HG02642 (cell line): ENCODE measurements around the gene MDP1.
"Not testable (repeated sequence)": the region's sequence is repeated elsewhere in the genome, so short reads cannot be mapped to it uniquely, and the experiment has no call there.

ENCODE experiments used
- ATAC-seq: cut with Tn5 transposase; IDR thresholded peaks from one replicate; pipeline ENCODE4 v1.9.1; 2021; ENCODE audit warnings: mild to moderate bottlenecking; ENCODE audit not compliant: unreplicated experiment, poor library complexity

The MDP1 gene

GRCh38 chr14:24232645-24233537 is 17.0 kb upstream of the MDP1 start, which contains the start of gene GMPR2:
TSS of gene GMPR2 (plus strand) at chr14:24232929. CDS start at chr14:24233254, 325 bp downstream.
- ATAC-seq, result peak; percentile 60

DNA sequence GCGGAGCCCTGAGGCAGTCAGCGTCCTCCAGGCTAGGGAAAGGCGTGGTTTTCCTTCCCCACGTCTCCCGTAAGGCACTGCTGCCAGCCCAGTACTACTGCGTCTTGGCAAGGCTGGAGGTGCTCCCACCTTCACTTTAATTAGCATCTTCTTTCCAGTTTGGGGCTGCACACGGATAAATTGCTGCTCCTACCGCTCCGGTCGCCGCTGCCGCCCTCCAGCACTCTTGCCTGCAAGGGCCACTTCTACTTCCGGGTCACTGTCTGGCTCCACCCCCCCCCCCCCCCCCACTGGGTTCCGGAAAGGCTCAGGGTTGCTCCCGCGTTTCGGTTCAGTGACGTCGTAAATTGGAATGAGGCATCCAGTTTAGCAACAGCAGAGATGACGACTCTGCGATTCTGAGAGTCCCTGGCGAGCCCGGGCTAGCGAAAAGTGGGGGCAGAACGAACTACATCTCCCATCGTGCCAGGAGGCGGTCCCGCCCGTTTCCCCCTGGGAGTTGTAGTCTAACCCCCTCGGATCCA is 16.3 kb upstream of the MDP1 start, which contains the start of gene NEDD8:
TSS of gene NEDD8 (minus strand) at position 247 of the 524 bp plus-strand sequence. CDS start at position 147, 100 bp downstream.
- ATAC-seq, result peak; percentile 80

DNA sequence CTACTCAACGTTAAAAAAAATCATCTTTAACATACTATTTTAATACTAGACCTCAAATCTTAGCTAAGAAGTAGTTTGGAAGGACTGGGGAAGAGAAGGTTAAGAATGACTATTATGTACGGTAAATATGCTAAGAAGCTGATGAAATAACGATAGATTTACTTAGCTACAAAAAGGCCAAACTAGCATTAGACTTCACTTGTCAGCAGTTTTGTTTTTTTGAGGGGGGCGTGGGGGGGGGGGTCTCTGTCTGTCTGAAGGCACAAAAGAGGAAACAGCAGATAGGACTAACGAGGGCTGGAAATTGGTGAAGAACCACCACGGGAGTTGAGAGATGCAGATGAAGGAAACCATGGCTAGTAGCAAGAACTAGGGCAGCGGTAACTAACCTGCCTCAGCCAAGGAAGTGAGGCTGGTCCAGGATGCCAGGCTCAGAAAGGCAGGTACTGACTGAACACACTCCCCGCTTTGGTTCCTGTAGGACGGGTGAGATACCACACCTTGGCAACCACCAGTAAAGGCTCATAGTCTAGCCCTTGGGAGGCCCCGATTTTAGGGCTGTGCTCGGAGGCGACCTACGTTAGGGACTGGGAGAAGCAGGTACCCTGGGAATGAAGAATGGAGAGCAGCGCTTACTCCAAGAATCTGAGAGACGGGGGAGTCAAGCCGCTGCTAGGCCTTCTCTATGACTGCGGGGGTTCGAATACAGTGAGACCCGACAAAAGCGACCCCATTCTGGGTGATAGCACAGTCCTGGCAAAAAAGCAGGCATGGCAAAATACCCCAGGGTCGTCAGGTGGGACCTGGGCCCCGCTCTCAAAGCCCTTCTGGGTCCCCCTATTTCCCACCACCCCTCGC is 15.6 kb upstream of the MDP1 start:
- peak; percentile 18 for ATAC-seq

DNA sequence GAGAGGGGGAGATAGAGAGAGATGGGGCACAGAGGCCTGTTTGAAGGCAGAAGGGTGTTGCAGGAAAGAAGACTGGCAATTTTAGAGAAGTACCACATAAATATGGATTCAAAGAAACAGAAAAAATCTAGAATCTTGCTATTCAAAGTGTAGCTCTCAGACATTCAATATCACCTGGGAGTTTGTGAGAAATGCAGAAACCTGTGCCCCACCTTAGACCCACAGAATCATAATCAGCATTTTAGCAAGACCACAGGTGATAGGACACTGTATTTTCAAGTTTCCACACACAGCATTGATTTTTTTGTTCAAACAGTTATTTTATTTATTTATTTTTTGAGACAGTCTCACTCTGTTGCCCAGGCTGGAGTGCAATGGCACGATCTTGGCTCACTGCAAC is 13.0 kb upstream of the MDP1 start:
- no peak for ATAC-seq

DNA sequence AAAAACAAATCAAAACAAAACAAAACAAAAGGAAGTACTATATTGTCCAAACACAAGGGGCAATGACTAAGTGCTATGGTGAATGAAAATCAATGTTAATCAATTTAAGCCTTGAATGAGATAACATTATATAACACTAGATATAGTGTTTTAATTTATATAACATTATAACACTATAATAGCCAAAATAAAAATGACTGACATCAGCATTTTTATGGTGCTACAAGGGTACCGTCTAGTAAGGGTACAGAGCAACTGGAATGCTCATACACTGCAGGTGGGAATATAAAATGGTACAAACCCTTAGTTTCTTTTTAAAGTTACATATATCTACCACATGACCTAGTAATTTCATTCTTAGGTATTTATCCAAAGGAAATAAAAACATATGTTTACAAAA is 10.6 kb upstream of the MDP1 start:
- ATAC-seq, result no peak

GRCh38 chr14:24224618-24225071 is 8.8 kb upstream of the MDP1 start:
- no peak for ATAC-seq

DNA sequence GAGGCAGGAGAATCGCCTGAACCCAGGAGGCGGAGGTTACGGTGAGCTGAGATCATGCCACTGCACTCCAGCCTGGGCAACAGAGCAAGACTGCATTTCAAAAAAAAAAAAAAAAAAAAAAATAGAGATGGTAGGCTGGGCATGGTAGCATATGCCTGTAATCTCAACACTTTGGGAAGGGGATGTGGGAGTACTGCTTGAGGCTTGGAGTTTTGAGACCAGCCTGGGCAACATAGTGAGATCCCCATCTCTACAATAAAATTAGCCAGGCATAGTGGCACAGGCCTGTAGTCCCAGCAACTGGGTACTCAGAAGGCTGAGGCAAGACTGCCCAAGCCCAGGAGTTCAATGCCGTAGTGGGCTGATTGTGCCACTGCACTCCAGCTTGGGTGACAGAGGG is 7.1 kb upstream of the MDP1 start:
- not testable (repeated sequence) for ATAC-seq

DNA sequence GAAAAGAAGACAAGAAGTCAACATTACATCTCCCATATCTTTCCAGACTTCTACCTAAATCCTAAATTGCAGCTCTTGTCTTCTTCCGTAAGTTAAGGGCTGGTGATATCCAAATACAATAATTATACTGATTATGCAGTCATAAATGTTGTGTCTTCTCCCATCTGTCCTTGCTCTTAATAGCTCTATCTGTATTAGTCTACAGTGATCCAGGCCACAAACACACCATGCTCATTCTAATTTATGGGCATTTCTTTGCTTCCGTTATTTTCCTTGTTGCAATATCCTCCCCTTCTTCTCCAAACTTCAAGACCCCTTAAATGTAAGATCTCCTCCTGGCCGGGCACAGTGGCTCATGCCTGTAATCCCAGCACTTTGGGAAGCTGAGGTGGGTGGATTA is 3.7 kb upstream of the MDP1 start:
- ATAC-seq, result no peak

DNA sequence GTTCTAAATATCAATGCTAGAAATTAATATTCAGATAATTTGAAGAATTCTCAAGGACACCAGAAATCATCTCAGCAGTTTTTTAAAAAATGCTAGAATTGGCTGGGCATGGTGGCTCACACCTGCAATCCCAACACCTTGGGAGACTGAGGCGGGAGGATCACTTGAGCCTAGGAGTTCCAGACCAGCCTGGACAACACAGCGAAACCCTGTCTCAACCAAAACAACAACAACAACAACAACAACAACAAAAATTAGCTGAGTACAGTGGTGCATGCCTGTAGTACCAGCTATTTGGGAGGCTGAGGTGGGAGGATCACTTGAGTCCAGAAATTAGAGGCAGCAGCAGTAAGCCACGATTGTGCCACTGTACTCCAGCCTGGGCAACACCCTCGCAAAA is 3.2 kb upstream of the MDP1 start:
- ATAC-seq, result no peak

- ATAC-seq, result not testable (repeated sequence)
Observed at GRCh38 chr14:24216876-24217275, 1.0 kb upstream of the MDP1 start.

DNA sequence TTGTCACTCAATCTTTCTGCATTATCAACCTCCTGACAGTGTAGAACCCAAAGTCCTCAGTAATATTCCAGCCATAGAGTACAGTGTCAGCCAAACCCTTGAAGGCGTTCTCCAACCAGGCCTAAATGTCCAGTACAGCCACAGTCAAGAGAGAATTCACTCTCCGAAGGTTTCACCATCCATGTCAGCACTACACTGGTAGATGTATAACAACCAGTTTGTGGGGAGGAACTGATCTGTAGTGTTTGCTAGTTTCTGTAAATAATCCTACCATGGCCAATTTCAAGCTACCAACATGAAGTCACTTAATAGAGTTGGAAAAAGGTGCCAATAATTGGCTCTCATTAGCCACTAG is 456 bp upstream of the MDP1 start:
- no peak for ATAC-seq

DNA sequence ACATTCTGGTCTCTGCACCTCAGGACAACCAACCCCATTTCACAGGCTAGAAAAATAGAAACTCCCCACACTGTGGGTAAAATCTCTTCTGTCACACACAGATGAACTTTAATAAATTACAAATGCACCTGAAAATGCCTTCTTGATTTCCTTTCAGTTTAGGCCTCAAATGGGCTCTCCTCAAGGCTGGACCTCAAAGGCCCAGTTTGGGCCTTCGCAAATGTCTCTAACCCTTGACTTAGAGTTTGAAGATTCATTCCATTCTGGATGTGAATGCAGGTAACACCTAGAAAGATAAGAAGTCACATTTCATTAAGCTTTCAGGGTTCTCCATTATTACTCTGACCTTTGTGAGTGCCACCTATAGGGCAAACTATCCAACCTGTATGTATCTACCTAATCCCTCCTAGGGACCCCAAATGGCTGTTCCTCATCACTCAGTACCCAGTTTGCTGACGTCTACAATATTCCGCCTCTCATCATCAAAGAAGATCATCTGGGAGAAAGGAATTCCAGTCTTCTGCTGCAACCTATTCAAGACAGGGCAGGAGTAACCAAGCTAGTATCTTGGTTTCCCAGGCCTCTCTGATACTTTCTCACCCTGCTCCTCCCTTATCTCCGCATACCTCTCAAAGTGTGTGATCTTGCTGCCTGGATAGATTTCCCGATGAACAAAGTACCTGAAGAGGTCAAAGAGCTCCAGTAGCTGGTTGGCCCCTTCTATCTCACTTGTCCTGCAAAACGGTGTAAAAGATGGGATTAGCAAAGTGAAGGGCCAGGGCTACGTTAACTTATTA is 1.8 kb downstream of the MDP1 start:
- no peak for ATAC-seq

DNA sequence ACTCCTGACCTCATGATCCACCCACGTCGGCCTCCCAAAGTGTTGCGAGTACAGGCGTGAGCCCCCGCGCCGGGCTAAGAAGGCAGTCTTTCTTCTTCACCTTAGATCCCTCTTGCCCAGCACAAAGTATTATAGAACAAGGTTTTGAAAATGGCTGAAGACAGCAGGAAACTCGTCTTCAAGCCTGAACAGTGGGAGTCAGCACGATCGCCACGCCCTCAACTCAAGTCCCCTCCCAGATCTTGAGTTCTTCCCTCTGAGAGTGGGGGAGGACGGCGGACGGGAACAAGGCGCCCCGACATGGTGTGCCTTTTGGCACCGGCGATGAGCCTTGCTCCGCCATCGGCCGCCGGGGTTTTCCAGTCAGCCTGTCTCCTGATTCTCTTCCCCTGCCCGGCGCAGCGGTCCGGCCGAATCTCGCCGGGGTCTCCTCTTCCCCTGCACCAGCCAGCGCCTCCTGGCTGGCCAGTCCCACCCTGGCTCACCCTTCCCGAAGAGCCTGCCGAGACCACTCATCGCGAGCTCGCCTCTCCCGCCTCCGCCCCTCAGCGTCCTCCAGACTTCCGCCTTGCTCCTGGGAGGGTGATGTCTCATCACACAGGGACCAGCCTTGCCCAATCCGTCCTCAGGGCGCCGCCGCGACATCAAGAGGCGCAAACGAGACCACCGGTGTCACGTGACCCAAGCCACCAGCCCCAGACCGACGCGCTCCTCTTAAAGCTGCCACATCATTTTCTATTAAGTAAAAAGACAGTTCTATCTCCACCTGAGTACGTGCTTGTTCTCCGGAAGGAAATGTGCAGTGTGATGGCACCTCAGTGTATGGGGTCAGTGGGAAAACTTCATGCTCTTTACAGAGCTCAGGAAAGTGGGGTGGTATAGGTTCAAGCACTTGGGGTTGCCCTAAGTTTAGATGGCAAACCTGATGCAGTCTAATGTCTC is 2.7 kb downstream of the MDP1 start, which contains the start of gene CHMP4A:
TSS of gene CHMP4A (minus strand) at position 565 of the 942 bp plus-strand sequence. CDS start at position 516, 49 bp downstream.
- peak; percentile 81 for ATAC-seq

GRCh38 chr14:24211311-24211710 is 4.6 kb downstream of the MDP1 start:
- ATAC-seq, result no peak

DNA sequence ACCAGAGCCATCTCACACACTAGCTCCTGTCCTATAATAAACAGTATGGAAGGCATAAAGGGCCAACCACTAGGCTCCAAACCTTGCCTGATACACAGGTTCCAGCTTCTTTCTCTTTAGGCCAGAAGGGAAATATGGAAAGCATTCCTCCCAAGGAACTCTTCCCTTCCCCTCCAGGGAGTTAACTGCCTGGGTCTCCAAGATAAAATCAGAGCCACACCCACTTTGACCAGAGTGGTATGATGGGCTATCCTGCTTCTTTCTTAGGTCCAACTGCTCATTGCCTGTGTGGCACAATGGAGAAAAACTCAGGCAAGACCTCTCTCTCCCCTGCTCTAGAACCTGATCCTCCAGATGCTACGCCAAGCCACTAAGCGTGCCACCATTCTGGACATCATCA is 8.2 kb downstream of the MDP1 start:
- ATAC-seq, result no peak

DNA sequence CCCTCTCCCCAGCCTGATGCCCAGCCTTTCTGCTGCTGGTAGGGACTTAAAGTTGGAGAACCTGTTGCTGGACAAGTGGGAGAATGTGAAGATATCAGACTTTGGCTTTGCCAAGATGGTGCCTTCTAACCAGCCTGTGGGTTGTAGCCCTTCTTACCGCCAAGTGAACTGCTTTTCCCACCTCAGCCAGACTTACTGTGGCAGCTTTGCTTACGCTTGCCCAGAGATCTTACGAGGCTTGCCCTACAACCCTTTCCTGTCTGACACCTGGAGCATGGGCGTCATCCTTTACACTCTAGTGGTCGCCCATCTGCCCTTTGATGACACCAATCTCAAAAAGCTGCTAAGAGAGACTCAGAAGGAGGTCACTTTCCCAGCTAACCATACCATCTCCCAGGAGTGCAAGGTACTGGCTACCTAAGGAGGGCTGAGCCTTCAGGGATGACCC is 8.7 kb downstream of the MDP1 start:
- ATAC-seq, result no peak

GRCh38 chr14:24206260-24207103 is 9.4 kb downstream of the MDP1 start:
- ATAC-seq, result no peak
